Stimulated activated CD4-positive, alpha-beta T cell treated with anti-CD3 and anti-CD28 coated beads, Interleukin-12 subunit alpha, Interleukin-12 subunit beta, amount 100 ng/mL, for 24 hours (primary cell): ENCODE results near the gene VPS37D.
"Not testable (repeated sequence)": the region's sequence is repeated elsewhere in the genome, so short reads cannot be mapped to it uniquely, and the experiment has no call there.

Experiments
- DNase-seq, 2 experiments: peaks; one replicate each; pipeline ENCODE4 v3.0.0-alpha.2; 2020; ENCODE audit warnings: low read depth in 2 of 2

VPS37D gene

GRCh38 chr7:73646785-73647724 is 20.6 kb upstream of the VPS37D start:
- no peak for DNase-seq

- DNase-seq, result no peak
These were observed 19.7 kb upstream of the VPS37D start for GRCh38 chr7:73647725-73648592.

DNA sequence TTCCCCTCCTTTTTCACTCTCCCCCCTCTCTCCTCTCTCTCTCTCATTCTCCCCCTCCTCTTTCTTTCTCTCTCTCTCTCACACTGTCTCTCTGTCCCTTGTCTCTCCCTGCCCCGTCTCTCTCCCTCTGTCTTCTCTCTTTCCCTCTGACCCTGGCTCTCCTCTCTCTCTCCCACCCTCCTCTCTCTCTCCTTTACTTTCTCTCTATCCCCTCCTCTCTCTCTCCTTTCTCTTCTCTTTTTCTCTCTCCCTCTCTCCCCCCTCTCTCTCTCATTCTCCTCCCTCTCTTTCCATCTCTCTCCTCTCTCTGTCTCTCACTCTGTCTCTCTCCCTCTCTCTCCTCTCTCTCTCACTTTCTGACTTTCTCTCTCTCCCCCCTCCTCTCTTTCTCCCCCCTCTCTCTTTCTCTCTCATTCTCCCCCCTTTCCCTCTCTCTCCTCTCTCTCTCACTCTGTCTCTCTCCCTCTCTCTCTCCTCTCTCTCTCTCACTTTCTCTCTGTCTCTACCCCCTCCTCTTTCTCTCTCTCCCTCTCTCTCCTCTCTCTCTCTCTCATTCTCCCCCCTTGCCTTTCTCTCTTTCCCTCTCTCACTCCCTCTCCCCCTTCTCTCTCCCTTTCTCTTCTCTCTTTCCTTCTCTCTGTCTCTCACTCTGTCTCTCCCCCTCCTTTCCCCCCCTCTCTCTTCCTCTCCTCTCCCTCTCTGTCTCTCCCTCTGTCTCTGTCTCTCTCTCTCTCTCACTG is 18.9 kb upstream of the VPS37D start:
- DNase-seq, result no peak

DNA sequence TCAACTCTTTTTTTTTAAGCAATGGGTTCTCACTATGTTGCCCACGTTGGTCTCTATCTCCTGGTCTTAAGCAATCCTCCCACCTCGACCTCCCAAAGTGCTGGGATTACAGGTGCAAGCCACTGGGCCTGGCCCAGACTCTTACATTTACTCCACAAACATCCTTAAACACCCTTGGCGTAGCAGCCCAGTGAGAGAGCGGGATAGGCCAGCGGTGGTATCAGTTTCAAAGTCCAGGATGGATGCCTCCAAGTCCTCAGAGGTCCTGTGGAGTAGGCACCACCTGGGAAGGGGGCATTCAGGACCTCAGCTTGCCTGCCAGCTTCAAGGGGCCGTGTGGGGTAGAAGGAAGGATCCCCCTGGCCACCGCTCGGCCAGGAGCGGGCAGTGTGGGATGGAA is 18.1 kb upstream of the VPS37D start:
- DNase-seq, result no peak

DNA sequence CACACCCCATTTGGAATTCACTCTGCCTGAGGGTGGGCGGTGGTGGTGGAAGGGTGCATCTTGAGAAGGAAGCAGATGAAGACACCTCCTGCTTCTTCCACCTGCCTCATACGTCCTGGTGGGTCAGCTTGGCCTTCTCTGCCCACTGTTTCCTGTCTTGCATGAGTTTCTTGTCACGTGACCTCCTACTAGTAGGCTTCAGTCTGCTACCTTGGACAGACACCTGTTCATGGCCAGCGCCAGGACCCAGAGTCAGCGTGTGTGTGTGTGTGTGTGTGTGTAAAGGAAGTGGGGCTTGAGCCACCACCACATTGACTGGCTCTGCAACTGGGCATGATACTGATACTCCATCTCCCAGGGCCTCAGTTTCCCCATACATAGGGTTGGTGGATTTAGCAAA is 17.1 kb upstream of the VPS37D start:
- no peak for DNase-seq

DNA sequence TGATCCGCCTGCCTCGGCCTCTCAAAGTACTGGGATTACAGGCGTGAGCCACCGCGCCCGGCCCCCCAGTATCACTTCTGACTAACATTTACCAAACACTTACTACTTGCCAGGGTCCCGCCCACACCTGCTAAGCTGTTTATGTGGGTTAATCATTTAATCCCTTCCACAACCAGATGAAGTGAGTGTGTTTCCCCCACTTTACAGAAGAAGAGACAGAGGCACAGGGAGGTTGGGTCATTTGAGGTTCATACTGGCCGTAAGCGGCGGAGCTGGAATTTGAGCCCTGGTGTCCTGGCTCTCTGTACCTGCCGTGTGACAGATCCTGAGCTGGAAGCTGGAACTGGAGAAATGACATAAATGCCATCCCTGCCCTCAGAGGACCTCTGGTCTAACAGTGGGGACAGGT is 15.1 kb upstream of the VPS37D start:
- no peak for DNase-seq

DNA sequence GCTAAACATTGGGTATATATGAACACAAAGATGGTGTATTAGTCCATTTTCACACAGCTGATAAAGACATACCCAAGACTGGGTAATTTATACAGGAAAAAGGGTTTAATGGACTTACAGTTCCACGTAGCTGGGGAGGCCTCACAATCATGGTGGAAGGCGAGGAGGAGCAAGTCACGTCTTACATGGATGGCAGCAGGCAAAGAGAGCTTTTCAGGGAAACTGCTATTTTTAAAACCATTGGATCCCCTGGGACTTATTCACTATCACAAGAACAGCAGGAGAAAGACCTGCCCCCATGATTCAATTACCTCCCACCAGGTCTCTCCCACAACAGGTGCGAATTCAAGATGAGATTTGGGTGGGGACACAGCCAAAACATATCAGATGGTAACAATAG is 12.3 kb upstream of the VPS37D start:
- not testable (repeated sequence) for DNase-seq

DNA sequence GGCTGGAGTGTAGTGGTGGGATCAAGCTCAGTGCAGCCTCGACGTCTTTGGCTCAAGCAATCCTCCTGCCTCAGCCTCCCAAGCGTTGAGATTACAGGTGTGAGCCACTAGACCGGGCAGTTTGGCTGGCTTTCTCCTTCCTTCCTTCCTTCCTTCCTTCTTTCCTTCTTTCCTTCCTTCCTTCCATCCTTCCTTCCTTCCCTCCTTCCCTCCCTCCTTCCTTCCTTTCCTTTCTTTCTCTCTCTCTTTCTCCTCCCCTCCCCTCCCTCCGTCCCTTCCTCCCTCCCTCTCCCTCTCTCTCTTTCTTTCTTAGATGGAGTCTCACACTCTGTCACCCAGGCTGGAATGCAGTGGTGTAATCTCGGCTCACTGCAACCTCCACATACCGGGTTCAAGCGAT is 7.6 kb upstream of the VPS37D start:
- DNase-seq, result no peak

- not testable (repeated sequence) for DNase-seq
These were observed 7.0 kb upstream of the VPS37D start for GRCh38 chr7:73660594-73660993.

GRCh38 chr7:73663033-73663432 is 4.6 kb upstream of the VPS37D start:
- no peak for DNase-seq

GRCh38 chr7:73668103-73668885 is 663 bp downstream of the VPS37D start:
- no peak for DNase-seq

GRCh38 chr7:73668886-73669230 is 1.2 kb downstream of the VPS37D start:
- no peak for DNase-seq

GRCh38 chr7:73669288-73669701 is 1.7 kb downstream of the VPS37D start:
- DNase-seq, result no peak

DNA sequence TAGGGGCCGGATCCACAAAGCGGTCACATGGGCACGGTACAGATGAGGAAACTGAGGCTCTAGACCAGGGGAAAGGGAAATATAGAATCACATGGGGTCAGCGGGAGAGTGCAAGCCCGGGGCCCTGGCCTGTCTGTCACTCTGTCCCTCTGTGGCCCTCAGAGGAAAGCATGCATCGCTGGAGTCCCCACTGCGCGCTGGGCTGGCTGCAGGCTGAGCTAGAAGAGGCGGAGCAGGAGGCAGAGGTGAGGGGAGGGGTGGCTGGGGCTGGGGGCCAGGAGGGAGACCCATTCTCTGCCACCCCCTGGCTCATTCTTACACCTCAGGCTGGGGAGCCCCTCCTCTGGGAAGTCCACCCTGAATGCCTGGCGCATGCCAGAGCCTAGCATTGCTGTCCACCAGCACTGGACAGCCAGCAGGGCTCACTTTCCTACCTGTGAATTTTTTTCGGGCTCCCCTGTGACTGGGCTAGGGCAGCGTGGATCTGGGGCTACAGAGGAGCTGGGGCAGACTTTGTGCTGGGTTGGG is 2.3 kb downstream of the VPS37D start:
- DNase-seq, result no peak

- no peak for DNase-seq
These were observed 3.7 kb downstream of the VPS37D start for GRCh38 chr7:73671322-73671661.

DNA sequence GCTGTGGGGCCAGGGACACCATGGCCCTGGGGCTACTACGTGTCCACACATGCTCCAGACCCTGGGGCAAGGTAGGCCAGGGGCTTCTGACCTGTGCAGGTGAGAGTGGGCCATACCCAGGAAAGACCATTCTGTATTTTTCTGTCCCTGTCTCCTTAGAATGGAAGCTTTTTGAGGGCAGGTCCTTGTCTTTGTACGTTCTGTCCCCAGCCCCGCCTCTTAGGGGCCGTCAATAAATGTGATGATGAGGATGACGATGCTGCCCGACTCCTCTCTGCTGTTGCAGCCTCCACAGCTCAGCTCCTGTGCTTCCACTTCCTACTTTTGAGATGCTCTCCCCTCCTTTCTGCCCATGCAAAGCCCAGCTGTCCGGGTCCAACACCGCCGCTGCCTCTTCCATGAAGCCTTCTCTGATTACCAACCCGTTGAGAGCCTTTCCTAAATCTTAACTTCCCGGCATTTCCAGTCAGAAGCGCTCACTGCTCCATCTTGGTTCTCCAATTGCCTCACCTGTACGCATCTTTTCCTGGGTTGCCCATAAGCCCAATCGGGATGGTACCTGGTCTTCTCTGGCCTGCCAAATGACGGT is 4.3 kb downstream of the VPS37D start:
- no peak for DNase-seq

- no peak for DNase-seq
These were observed 7.0 kb downstream of the VPS37D start for GRCh38 chr7:73674468-73675124.

DNA sequence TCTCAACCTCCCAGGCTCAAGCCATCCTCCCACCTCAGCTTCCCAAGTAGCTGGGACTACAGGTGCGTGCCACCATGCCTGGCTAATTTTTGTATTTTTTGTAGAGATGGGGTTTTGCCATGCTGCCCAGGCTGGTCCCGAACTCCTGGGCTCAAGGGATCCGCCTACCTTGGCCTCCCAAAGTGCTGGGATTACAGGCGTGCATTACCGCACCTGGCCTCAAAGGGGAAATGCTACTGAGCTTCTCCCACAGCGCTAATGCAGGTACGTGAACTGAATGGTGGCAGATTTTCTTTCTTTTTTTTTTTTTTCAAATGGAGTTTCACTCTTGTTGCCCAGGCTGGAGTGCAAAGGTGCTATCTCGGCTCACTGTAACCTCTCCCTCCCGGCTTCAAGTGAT is 8.4 kb downstream of the VPS37D start:
- not testable (repeated sequence) for DNase-seq

GRCh38 chr7:73678862-73679261 is 11.2 kb downstream of the VPS37D start:
- DNase-seq, result no peak

DNA sequence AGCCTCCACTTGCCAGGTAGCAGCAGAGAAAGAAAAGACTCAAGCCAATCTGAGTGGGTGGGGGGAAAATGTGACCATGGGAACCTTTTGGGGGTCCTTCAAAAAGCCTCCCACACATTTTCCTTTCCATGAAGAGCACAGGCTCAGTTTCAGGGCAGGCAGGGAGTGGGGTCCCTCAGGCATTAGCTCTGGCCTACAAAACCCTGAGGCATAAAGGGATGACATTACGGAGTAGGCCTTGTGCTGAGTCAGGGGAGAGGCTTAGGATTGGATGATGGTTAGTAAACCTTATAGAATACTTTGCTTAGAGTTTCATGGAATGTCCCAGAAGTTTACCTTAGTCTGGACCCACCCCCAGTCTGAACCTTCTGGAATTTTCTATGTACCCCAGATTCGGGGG is 12.1 kb downstream of the VPS37D start:
- DNase-seq, result no peak
